GM18502 (cell line): ENCODE results near the gene FHIT.
"Not testable (repeated sequence)": the region's sequence is repeated elsewhere in the genome, so short reads cannot be mapped to it uniquely, and the experiment has no call there.

Source experiments
- ATAC-seq: cut with Tn5 transposase; IDR thresholded peaks from one replicate; pipeline ENCODE4 v1.9.1; 2021; ENCODE audit warnings: mild to moderate bottlenecking; ENCODE audit not compliant: unreplicated experiment, poor library complexity

The FHIT gene

GRCh38 chr3:61066800-61067199 is 184.5 kb downstream of the FHIT start:
- no peak for ATAC-seq

GRCh38 chr3:61066222-61066621 is 185.0 kb downstream of the FHIT start:
- not testable (repeated sequence) for ATAC-seq

GRCh38 chr3:61065451-61066011 is 185.7 kb downstream of the FHIT start:
- no peak for ATAC-seq

GRCh38 chr3:61061092-61061723 is 190.0 kb downstream of the FHIT start:
- ATAC-seq, result no peak

GRCh38 chr3:61060411-61060861 is 190.8 kb downstream of the FHIT start:
- no peak for ATAC-seq

GRCh38 chr3:61058836-61059235 is 192.4 kb downstream of the FHIT start:
- no peak for ATAC-seq

- ATAC-seq, result no peak
Observed at GRCh38 chr3:61057464-61057863, 193.8 kb downstream of the FHIT start.

- ATAC-seq, result no peak
Observed at GRCh38 chr3:61055447-61055846, 195.8 kb downstream of the FHIT start.

GRCh38 chr3:61053781-61054496 is 197.3 kb downstream of the FHIT start:
- no peak for ATAC-seq

- ATAC-seq, result no peak
Observed at GRCh38 chr3:61052851-61053250, 198.4 kb downstream of the FHIT start.

- ATAC-seq, result no peak
Observed at GRCh38 chr3:61051666-61052065, 199.6 kb downstream of the FHIT start.

- not testable (repeated sequence) for ATAC-seq
Observed at GRCh38 chr3:61045169-61045568, 206.1 kb downstream of the FHIT start.

GRCh38 chr3:61043156-61043555 is 208.1 kb downstream of the FHIT start:
- no peak for ATAC-seq

- ATAC-seq, result no peak
Observed at GRCh38 chr3:61040618-61041017, 210.6 kb downstream of the FHIT start.

- ATAC-seq, result no peak
Observed at GRCh38 chr3:61035573-61035972, 215.7 kb downstream of the FHIT start.

- no peak for ATAC-seq
Observed at GRCh38 chr3:61032991-61033390, 218.3 kb downstream of the FHIT start.

- no peak for ATAC-seq
Observed at GRCh38 chr3:61031503-61031902, 219.7 kb downstream of the FHIT start.

GRCh38 chr3:61030469-61031035 is 220.7 kb downstream of the FHIT start:
- ATAC-seq, result no peak

GRCh38 chr3:61029194-61029593 is 222.1 kb downstream of the FHIT start:
- no peak for ATAC-seq

- no peak for ATAC-seq
Observed at GRCh38 chr3:61018807-61019206, 232.4 kb downstream of the FHIT start.

GRCh38 chr3:61017028-61017427 is 234.2 kb downstream of the FHIT start:
- ATAC-seq, result not testable (repeated sequence)
